Measurements from ENCODE around the gene ALKBH3. TPM values are rescaled to one million over a fixed set of nuclear protein-coding genes. Genes with fewer than 3 reads are reported as not detected.

The ALKBH3 gene
- total RNA-seq (10 to 100 TPM; 34.1 to 39.6 TPM), polyA plus RNA-seq (10 to 100 TPM; 36.5 to 49.8 TPM)

- no peaks in the 10 kb centered on the region for H3K9me3 ChIP-seq (ENCODE audit: control insufficient read depth in 1 of 2, low read length in 2 of 2)
- POLR2A ChIA-PET (ENCODE audit: partially characterized antibody), result interaction anchor here (0.7 to 1.3 kb wide), 7 partner anchors 9 to 207 kb away, joined by 3 to 4 read pairs (median 4); partner anchors contain the start of gene HSD17B12
- peaks cover 28 to 38% of the 10 kb centered on the region in 2 donors for H3K36me3 Mint-ChIP-seq
- H3K4me3 Mint-ChIP-seq, result peak within 1 kb of the TSS; percentile 88 to 98 (median 96)
- peak within 1 kb of the TSS; percentile 64 for H3K27ac ChIP-seq (ENCODE audit: low read depth, low read length)
- intact Hi-C loops (cut with micrococcal nuclease), result loop anchor here (1.0 to 2.0 kb wide), 5 partner anchors 186 to 570 kb away; partner anchors contain the start of genes ACCS, API5, HSD17B12 and TTC17
- peak within 1 kb of the TSS; percentile 86 to 92 for H3K4me3 ChIP-seq (ENCODE audit: low read length in 2 of 2)
- peaks cover 17 to 41% (median 27%) of the 10 kb centered on the region in 4 donors for H3K4me1 Mint-ChIP-seq
- peaks cover 19% of the 10 kb centered on the region for H3K4me1 ChIP-seq (ENCODE audit: insufficient read depth, low read length)
- peak within 1 kb of the TSS; percentile 75 to 96 (median 92) for H3K27ac Mint-ChIP-seq
- peaks cover 8% of the 10 kb centered on the region for H3K27me3 ChIP-seq (ENCODE audit: insufficient read depth, low read length)
- H3K36me3 ChIP-seq (ENCODE audit: insufficient read depth, low read length), result peaks cover 22% of the 10 kb centered on the region
- H3K9me3 Mint-ChIP-seq, result peaks cover 0 to 5% (median 0%) of the 10 kb centered on the region in 8 donors
- CTCF ChIA-PET (ENCODE audit: partially characterized antibody), result interaction anchor here (2.7 kb wide), 1 partner anchor 9 kb away, joined by 20 read pairs; no protein-coding TSS in a partner anchor
- peak; percentile 87 to 93 (median 89) for DNase-seq
- peaks cover 13 to 25% of the 10 kb centered on the region in 2 donors for H3K27me3 Mint-ChIP-seq
Observed at GRCh38 chr11:43880640-43881159, at the start of gene ALKBH3. ALKBH3 (plus strand) TSS chr11:43880831; CDS start chr11:43882653, 1,822 bp downstream.

- Mint-ChIP-seq H3K4me1 (no peaks in the 10 kb centered on the region), H3K27ac (no peak overlapping the region), H3K4me3 (no peak overlapping the region), H3K27me3 (no peaks in the 10 kb centered on the region), H3K36me3 (peaks cover 7 to 21% of the 10 kb centered on the region in 2 donors), H3K9me3 (no peaks in the 10 kb centered on the region)
- Histone ChIP-seq H3K4me3 (ENCODE audit: low read length in 2 of 2) (no peak overlapping the region), H3K9me3 (ENCODE audit: control insufficient read depth in 1 of 2, low read length in 2 of 2) (no peaks in the 10 kb centered on the region), H3K36me3 (ENCODE audit: insufficient read depth, low read length) (no peaks in the 10 kb centered on the region), H3K27me3 (ENCODE audit: insufficient read depth, low read length) (no peaks in the 10 kb centered on the region), H3K4me1 (ENCODE audit: insufficient read depth, low read length) (no peaks in the 10 kb centered on the region), H3K27ac (ENCODE audit: low read depth, low read length) (no peak overlapping the region)
- intact Hi-C loops (cut with micrococcal nuclease), result no loop called here
- CTCF ChIA-PET (ENCODE audit: partially characterized antibody), result interaction anchor here (1.0 to 1.8 kb wide), 2 partner anchors 17 to 21 kb away, joined by 4 read pairs; no protein-coding TSS in a partner anchor
- DNase-seq, result no peak
- POLR2A ChIA-PET (ENCODE audit: partially characterized antibody), result no interaction called here
Observed at GRCh38 chr11:43830928-43831440, 49.6 kb upstream of the ALKBH3 start.

- CTCF ChIA-PET (ENCODE audit: partially characterized antibody), result interaction anchor here (0.7 kb wide), 1 partner anchor 71 kb away, joined by 4 read pairs; no protein-coding TSS in a partner anchor
- H3K27me3 ChIP-seq (ENCODE audit: insufficient read depth, low read length), result no peaks in the 10 kb centered on the region
Observed at GRCh38 chr11:43832536-43832935, 48.1 kb upstream of the ALKBH3 start.

GRCh38 chr11:43833657-43834073 is 47.0 kb upstream of the ALKBH3 start:
- H3K36me3 ChIP-seq (ENCODE audit: insufficient read depth, low read length), result no peaks in the 10 kb centered on the region
- Mint-ChIP-seq H3K27me3 (no peaks in the 10 kb centered on the region), H3K4me1 (no peaks in the 10 kb centered on the region), H3K9me3 (no peaks in the 10 kb centered on the region), H3K4me3 (no peak overlapping the region), H3K27ac (no peak overlapping the region), H3K36me3 (peaks cover 13 to 32% of the 10 kb centered on the region in 2 donors)
- no peaks in the 10 kb centered on the region for H3K4me1 ChIP-seq (ENCODE audit: insufficient read depth, low read length)
- ChIA-PET CTCF (ENCODE audit: partially characterized antibody) (no interaction called here), POLR2A (ENCODE audit: partially characterized antibody) (no interaction called here)
- no peaks in the 10 kb centered on the region for H3K9me3 ChIP-seq (ENCODE audit: control insufficient read depth in 1 of 2, low read length in 2 of 2)
- no peaks in the 10 kb centered on the region for H3K27me3 ChIP-seq (ENCODE audit: insufficient read depth, low read length)
- no peak overlapping the region for H3K27ac ChIP-seq (ENCODE audit: low read depth, low read length)
- intact Hi-C loops (cut with micrococcal nuclease), result no loop called here
- no peak for DNase-seq
- H3K4me3 ChIP-seq (ENCODE audit: low read length in 2 of 2), result no peak overlapping the region

More at GRCh38 chr11:43832536-43832935, 48.1 kb upstream of the ALKBH3 start:
- POLR2A ChIA-PET (ENCODE audit: partially characterized antibody), result no interaction called here
- Mint-ChIP-seq H3K9me3 (no peaks in the 10 kb centered on the region), H3K27me3 (no peaks in the 10 kb centered on the region), H3K4me1 (no peaks in the 10 kb centered on the region), H3K4me3 (no peak overlapping the region), H3K27ac (no peak overlapping the region), H3K36me3 (peaks cover 8 to 22% of the 10 kb centered on the region in 2 donors)
- intact Hi-C loops (cut with micrococcal nuclease), result no loop called here
- Histone ChIP-seq H3K4me1 (ENCODE audit: insufficient read depth, low read length) (no peaks in the 10 kb centered on the region), H3K27ac (ENCODE audit: low read depth, low read length) (no peak overlapping the region), H3K9me3 (ENCODE audit: control insufficient read depth in 1 of 2, low read length in 2 of 2) (no peaks in the 10 kb centered on the region), H3K36me3 (ENCODE audit: insufficient read depth, low read length) (no peaks in the 10 kb centered on the region), H3K4me3 (ENCODE audit: low read length in 2 of 2) (no peak overlapping the region)
- no peak for DNase-seq

- DNase-seq, result no peak
Observed at GRCh38 chr11:43834286-43834685, 46.3 kb upstream of the ALKBH3 start.

GRCh38 chr11:43835104-43835503 is 45.5 kb upstream of the ALKBH3 start:
- H3K4me1 Mint-ChIP-seq, result no peaks in the 10 kb centered on the region
- H3K4me3 Mint-ChIP-seq, result no peak overlapping the region
- no peaks in the 10 kb centered on the region for H3K9me3 Mint-ChIP-seq
- no peak overlapping the region for H3K27ac Mint-ChIP-seq
- ChIA-PET POLR2A (ENCODE audit: partially characterized antibody) (no interaction called here), CTCF (ENCODE audit: partially characterized antibody) (no interaction called here)
- no peaks in the 10 kb centered on the region for H3K36me3 ChIP-seq (ENCODE audit: insufficient read depth, low read length)
- no peaks in the 10 kb centered on the region for H3K27me3 ChIP-seq (ENCODE audit: insufficient read depth, low read length)
- peaks cover 19 to 46% of the 10 kb centered on the region in 2 donors for H3K36me3 Mint-ChIP-seq
- H3K27me3 Mint-ChIP-seq, result no peaks in the 10 kb centered on the region
- intact Hi-C loops (cut with micrococcal nuclease), result no loop called here
- no peaks in the 10 kb centered on the region for H3K9me3 ChIP-seq (ENCODE audit: control insufficient read depth in 1 of 2, low read length in 2 of 2)
- no peak overlapping the region for H3K4me3 ChIP-seq (ENCODE audit: low read length in 2 of 2)
- DNase-seq, result no peak
- H3K27ac ChIP-seq (ENCODE audit: low read depth, low read length), result no peak overlapping the region
- H3K4me1 ChIP-seq (ENCODE audit: insufficient read depth, low read length), result no peaks in the 10 kb centered on the region

More at GRCh38 chr11:43834286-43834685, 46.3 kb upstream of the ALKBH3 start:
- intact Hi-C loops (cut with micrococcal nuclease), result no loop called here
- ChIA-PET CTCF (ENCODE audit: partially characterized antibody) (no interaction called here), POLR2A (ENCODE audit: partially characterized antibody) (no interaction called here)
- Histone ChIP-seq H3K36me3 (ENCODE audit: insufficient read depth, low read length) (no peaks in the 10 kb centered on the region), H3K4me1 (ENCODE audit: insufficient read depth, low read length) (no peaks in the 10 kb centered on the region), H3K27me3 (ENCODE audit: insufficient read depth, low read length) (no peaks in the 10 kb centered on the region), H3K9me3 (ENCODE audit: control insufficient read depth in 1 of 2, low read length in 2 of 2) (no peaks in the 10 kb centered on the region), H3K4me3 (ENCODE audit: low read length in 2 of 2) (no peak overlapping the region), H3K27ac (ENCODE audit: low read depth, low read length) (no peak overlapping the region)
- Mint-ChIP-seq H3K36me3 (peaks cover 16 to 38% of the 10 kb centered on the region in 2 donors), H3K4me3 (no peak overlapping the region), H3K27me3 (no peaks in the 10 kb centered on the region), H3K27ac (no peak overlapping the region), H3K4me1 (no peaks in the 10 kb centered on the region), H3K9me3 (no peaks in the 10 kb centered on the region)

GRCh38 chr11:43837879-43838278 is 42.8 kb upstream of the ALKBH3 start:
- Histone ChIP-seq H3K4me1 (ENCODE audit: insufficient read depth, low read length) (no peaks in the 10 kb centered on the region), H3K27ac (ENCODE audit: low read depth, low read length) (no peak overlapping the region), H3K4me3 (ENCODE audit: low read length in 2 of 2) (no peak overlapping the region), H3K27me3 (ENCODE audit: insufficient read depth, low read length) (no peaks in the 10 kb centered on the region), H3K9me3 (ENCODE audit: control insufficient read depth in 1 of 2, low read length in 2 of 2) (no peaks in the 10 kb centered on the region), H3K36me3 (ENCODE audit: insufficient read depth, low read length) (no peaks in the 10 kb centered on the region)
- peaks cover 21 to 40% of the 10 kb centered on the region in 2 donors for H3K36me3 Mint-ChIP-seq
- intact Hi-C loops (cut with micrococcal nuclease), result no loop called here
- no peaks in the 10 kb centered on the region for H3K27me3 Mint-ChIP-seq
- no peak overlapping the region for H3K4me3 Mint-ChIP-seq
- DNase-seq, result no peak
- CTCF ChIA-PET (ENCODE audit: partially characterized antibody), result interaction anchor here (2.7 kb wide), 1 partner anchor 14 kb away, joined by 15 read pairs; no protein-coding TSS in a partner anchor
- H3K4me1 Mint-ChIP-seq, result no peaks in the 10 kb centered on the region
- H3K27ac Mint-ChIP-seq, result no peak overlapping the region
- POLR2A ChIA-PET (ENCODE audit: partially characterized antibody), result no interaction called here
- no peaks in the 10 kb centered on the region for H3K9me3 Mint-ChIP-seq
